ENCODE measurements around the gene PSMB7. TPM values are rescaled to one million over a fixed set of nuclear protein-coding genes. Genes with fewer than 3 reads are reported as not detected.

The PSMB7 gene
- total RNA-seq, 4 donors from 2014 or later, result 265 to 438 (median 354) TPM

DNA sequence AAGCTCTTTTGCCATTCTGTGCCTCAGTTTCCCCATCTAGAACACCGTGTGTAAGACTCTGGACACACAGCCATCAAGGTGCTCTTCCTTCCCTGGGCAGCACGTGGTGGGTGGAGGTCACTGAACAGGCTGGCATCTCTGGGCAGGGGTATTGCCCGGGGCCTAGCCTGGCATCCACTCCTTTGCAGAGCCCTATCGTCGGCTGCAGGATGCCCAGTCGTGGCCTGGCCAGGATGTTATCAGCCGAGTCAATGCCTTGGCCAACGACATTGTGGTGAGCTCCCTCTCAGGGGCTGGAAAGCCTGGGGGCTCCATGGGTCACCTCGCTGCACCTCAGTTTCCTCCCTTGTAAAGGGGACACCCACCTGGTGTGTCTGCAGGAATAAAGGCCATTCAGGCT, 39.1 kb upstream of the PSMB7 start:
- peaks cover 34 to 50% (median 44%) of the 10 kb centered on the region in 3 donors for H3K27me3 ChIP-seq

DNA sequence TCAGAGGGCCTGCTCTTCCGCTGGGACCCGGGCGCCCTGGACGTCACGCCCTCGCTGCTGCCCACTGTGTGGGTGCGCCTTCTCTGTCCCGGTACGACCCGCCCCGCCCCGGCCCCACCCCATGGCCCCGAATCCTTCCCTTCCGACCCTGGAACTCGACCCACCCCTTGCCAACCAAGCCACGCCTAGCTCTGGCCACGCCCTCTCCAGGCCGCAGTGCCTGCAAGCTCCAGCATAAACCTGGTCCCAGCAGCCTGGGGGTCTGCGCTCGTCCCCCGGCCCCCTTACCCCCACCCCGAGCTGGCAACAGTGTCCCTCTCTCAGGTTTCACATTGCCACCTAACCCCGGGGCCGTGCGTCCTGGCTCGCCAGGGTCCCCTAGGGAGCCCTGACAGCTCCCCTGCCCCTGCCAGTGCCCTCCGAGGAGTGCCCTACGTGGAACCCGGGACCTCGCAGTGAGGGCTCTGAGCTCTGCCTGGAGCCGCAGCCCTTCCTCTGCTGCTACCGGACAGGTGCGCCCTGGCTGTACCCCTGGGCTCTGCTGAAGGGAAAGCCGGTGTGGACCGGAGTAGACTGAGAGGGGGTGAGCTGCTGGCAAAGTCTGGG, 38.4 kb upstream of the PSMB7 start:
- H3K4me3 ChIP-seq, result peak overlapping the region in 2 of 4 donors; percentile 6 to 7
- H3K36me3 ChIP-seq, result no peaks in the 10 kb centered on the region
- H3K27me3 ChIP-seq, result peaks cover 34 to 50% (median 44%) of the 10 kb centered on the region in 3 donors
- H3K9me3 ChIP-seq, result no peaks in the 10 kb centered on the region
- H3K4me1 ChIP-seq, result peaks cover 0 to 4% of the 10 kb centered on the region in 2 donors
- no peak overlapping the region for H3K27ac ChIP-seq
- intact Hi-C loops (cut with DNase I; ENCODE audit: low total_unique reads), result no loop called here
- no peak for TF ChIP-seq POLR2A (IDR thresholded peaks at IDR 0.05)
- TF ChIP-seq, protein P1, sequence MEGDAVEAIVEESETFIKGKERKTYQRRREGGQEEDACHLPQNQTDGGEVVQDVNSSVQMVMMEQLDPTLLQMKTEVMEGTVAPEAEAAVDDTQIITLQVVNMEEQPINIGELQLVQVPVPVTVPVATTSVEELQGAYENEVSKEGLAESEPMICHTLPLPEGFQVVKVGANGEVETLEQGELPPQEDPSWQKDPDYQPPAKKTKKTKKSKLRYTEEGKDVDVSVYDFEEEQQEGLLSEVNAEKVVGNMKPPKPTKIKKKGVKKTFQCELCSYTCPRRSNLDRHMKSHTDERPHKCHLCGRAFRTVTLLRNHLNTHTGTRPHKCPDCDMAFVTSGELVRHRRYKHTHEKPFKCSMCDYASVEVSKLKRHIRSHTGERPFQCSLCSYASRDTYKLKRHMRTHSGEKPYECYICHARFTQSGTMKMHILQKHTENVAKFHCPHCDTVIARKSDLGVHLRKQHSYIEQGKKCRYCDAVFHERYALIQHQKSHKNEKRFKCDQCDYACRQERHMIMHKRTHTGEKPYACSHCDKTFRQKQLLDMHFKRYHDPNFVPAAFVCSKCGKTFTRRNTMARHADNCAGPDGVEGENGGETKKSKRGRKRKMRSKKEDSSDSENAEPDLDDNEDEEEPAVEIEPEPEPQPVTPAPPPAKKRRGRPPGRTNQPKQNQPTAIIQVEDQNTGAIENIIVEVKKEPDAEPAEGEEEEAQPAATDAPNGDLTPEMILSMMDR (IDR thresholded peaks at IDR 0.05 in 4 of 5, conservative IDR thresholded peaks at IDR 0.05 in 1 of 5), result no peak
- ATAC-seq (no peak), DNase-seq (no peak)
- in situ Hi-C loops (cut with MboI; ENCODE audit: low sequenced_read_pairs in 4 of 4), result no loop called here

More for the DNA sequence above, 39.1 kb upstream of the PSMB7 start:
- intact Hi-C loops (cut with DNase I; ENCODE audit: low total_unique reads) (no loop called here), in situ Hi-C loops (cut with MboI; ENCODE audit: low sequenced_read_pairs in 4 of 4) (no loop called here)
- Histone ChIP-seq H3K36me3 (no peaks in the 10 kb centered on the region), H3K9me3 (no peaks in the 10 kb centered on the region), H3K4me3 (no peak overlapping the region), H3K27ac (no peak overlapping the region), H3K4me1 (peaks cover 0 to 4% of the 10 kb centered on the region in 2 donors)
- DNase-seq, result no peak
- ATAC-seq, result no peak
- no peak for TF ChIP-seq POLR2A (IDR thresholded peaks at IDR 0.05)
- TF ChIP-seq, protein P1 (IDR thresholded peaks at IDR 0.05 in 4 of 5, conservative IDR thresholded peaks at IDR 0.05 in 1 of 5), result no peak

DNA sequence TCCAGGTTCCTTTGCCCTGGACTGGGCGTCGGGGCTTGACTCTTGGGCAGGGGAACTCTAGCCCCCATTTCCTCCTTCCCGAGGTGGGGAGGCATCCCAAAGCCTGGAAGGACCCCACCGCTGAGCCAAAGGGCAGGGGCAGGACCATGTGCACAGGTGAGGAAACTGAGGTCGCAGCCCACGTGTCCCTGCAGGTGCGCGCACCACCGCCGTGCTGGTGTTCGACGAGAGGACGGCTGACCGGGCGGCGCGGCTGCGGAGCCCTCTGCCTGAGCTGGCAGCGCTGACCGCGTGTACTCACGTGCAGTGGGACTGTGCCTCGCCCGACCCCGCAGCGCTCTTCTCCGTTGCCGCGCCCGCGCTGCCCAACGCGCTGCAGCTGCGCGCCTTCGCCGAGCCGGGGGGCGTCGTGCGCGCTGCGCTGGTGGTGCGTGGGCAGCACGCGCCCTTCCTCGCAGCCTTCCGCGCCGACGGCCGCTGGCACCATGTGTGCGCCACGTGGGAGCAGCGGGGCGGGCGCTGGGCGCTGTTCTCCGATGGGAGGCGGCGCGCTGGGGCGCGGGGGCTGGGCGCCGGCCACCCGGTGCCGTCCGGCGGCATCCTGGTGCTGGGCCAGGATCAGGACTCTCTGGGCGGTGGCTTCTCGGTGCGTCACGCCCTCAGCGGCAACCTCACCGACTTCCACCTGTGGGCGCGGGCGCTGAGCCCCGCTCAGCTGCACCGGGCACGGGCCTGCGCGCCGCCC, 37.8 kb upstream of the PSMB7 start:
- in situ Hi-C loops (cut with MboI; ENCODE audit: low sequenced_read_pairs in 4 of 4), result no loop called here
- intact Hi-C loops (cut with DNase I; ENCODE audit: low total_unique reads), result no loop called here
- peaks cover 34 to 50% (median 44%) of the 10 kb centered on the region in 3 donors for H3K27me3 ChIP-seq

DNA sequence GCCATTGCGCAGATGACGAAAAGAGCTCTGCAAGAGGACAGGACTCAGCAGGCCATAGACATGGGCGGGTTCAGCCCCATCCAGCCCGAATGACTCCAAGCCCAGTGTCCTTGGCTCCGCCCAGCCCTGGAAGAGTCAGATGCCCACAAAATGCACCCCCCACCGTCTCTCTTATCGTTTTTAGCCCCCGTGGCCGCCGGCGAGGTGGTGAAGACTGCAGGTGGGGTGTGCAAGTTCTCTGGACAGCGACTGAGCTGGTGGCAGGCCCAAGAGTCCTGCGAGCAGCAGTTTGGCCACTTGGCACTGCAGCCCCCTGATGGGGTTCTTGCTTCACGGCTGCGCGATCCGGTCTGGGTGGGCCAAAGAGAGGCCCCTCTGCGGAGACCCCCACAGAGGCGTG, 37.1 kb upstream of the PSMB7 start:
- no peak overlapping the region for H3K4me3 ChIP-seq
- H3K27ac ChIP-seq, result no peak overlapping the region
- no peak for DNase-seq
- in situ Hi-C loops (cut with MboI; ENCODE audit: low sequenced_read_pairs in 4 of 4) (no loop called here), intact Hi-C loops (cut with DNase I; ENCODE audit: low total_unique reads) (no loop called here)
- no peaks in the 10 kb centered on the region for H3K9me3 ChIP-seq
- no peaks in the 10 kb centered on the region for H3K36me3 ChIP-seq
- ATAC-seq, result no peak
- peaks cover 34 to 50% (median 44%) of the 10 kb centered on the region in 3 donors for H3K27me3 ChIP-seq
- no peak for TF ChIP-seq POLR2A (IDR thresholded peaks at IDR 0.05)
- TF ChIP-seq, protein P1 (IDR thresholded peaks at IDR 0.05 in 4 of 5, conservative IDR thresholded peaks at IDR 0.05 in 1 of 5), result no peak
- H3K4me1 ChIP-seq, result peaks cover 0 to 4% of the 10 kb centered on the region in 2 donors

More for the DNA sequence above, 37.8 kb upstream of the PSMB7 start:
- Histone ChIP-seq H3K27ac (no peak overlapping the region), H3K4me3 (peak overlapping the region in 2 of 4 donors; percentile 6 to 7), H3K36me3 (no peaks in the 10 kb centered on the region), H3K9me3 (no peaks in the 10 kb centered on the region), H3K4me1 (peaks cover 0 to 4% of the 10 kb centered on the region in 2 donors)
- no peak for ATAC-seq
- DNase-seq, result no peak
- TF ChIP-seq, protein P1 (IDR thresholded peaks at IDR 0.05 in 4 of 5, conservative IDR thresholded peaks at IDR 0.05 in 1 of 5), result no peak
- no peak for TF ChIP-seq POLR2A (IDR thresholded peaks at IDR 0.05)

All from gastrocnemius medialis (tissue), 4 donors.